IPS-NIHi7 (cell line): ENCODE data around the gene CHPT1.
A peak's percentile ranks its signal among the peaks of the same experiment; 100 is the strongest.
"Not testable (repeated sequence)": the region's sequence is repeated elsewhere in the genome, so short reads cannot be mapped to it uniquely, and the experiment has no call there.

ENCODE experiments used
- DNase-seq: peaks from one replicate; pipeline ENCODE4 v3.0.0; 2012; ENCODE audit warnings: mixed read lengths; ENCODE audit errors: extremely low spot score

CHPT1 gene

DNA sequence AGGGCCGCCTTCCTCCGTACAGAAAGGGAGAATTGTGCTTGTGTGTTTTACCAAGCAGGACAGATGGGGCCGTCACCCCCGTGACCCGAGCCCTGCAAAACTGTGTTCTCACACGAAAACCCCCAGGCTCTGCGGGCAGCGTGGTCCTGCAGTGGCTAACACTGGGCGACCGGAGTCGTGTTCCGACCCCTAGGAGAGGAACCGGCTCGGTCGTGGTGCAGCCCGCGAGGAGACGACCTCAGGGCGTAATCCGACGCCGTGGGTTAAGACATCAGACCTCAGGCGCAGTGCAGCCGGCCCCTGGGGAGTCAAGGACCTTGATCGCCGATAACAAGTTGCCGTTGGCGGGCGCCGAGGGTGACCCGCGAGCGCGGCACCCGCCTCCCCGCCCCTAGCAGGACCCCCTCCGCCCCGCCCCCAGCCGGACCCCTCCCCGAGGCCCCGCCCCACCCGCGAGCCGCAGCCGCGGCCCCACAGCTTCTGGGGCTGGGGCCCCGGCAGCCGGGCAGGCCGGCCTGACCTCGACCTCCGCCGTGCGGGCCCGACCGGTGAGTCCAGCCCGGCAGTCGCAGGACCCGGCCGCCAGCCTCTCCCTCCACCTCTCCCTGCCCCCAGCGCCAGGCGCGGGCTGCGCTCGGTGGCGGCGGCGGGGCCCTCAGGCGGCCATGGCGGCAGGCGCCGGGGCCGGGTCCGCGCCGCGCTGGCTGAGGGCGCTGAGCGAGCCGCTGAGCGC, at the start of gene CHPT1:
Gene CHPT1, plus strand, starts transcription at position 444 of the 733 bp plus-strand sequence. Its CDS starts 222 bp downstream, at position 666.
- DNase-seq = peak; percentile 87

DNA sequence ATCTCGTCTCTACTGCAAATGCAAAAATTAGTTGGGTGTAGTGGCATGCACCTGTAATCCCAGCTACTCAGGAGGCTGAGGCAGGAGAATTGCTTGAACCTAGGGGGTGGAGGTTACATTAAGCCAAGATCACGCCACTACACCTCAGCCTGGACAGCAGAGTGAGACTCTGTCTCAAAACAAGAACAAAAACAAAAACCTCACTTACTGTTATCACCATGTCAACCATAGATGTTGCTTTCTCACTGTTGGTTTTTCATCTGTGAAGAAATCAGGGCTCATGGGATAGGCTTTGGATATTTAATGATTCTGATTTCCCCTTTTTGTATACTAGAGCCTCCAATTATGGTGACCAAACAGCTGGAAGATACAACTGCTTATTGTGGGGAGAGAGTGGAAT, 49.7 kb upstream of the CHPT1 start:
- no peak for DNase-seq

DNA sequence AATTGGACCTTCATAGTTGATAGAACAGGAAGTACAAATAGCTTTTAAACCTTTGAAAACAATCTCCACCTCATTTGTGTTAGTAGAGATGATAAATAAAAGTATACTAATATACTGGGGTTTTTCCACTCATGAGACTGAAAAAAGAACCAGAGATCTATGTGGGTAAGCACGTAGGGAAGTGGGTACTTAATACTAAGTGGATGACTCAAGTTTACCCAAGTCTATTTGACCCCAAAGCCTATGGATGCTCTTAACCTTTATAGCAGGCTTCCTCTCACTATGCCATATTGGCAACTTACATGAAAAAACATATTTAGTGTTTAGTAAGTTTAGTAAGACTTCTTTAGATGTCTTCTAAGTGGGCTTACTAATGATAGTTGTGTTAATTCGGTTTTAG, 49.2 kb upstream of the CHPT1 start:
- no peak for DNase-seq

DNA sequence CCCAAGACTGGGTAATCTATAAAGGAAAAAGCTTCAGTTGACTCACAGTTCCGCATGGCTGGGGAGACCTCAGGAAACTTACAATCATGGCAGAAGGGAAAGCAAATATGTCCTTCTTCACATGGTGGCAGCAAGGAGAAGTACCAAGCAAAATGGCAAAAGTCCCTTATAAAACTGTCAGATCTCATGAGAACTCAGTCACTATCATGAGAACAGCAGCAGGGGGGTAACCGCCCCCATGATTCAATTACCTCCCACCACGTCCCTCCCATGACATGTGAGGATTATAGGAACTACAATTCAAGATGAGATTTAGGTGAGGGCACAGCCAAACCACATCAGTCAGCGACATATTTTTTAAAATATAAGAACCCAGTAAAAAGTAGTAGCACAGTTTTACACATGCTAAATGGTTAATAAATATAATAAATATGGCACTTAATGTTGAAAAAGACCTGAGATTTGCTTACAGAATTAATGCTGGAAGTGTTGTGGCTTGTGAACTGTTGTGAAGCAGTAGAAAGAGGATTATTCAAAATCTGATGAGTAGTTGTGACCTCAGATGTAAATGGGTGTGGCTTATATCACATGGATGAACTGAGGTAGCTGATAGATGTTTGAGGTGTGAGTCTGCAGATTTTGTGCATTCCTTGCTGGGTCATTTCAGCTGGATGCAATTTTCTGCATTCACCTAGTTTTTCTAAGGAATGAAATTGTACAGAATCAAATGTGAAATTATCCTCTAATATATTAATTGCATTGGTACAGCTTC, 46.9 kb upstream of the CHPT1 start:
- no peak for DNase-seq

DNA sequence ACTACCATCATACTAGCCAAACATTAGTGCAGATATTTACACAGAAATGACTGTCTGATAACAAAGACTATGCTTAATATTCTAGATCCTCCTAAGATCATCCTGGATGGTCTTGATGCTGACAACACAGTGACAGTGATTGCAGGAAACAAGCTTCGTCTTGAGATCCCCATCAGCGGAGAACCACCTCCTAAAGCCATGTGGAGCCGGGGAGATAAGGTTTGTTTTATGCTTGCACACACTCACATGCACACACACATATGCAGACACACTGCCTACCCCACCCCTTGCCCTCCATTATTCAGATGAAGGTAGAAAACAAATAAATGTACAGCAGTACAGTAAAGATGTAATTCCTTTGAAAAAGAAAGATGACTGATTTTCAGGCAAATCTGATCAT, 44.4 kb upstream of the CHPT1 start:
- no peak for DNase-seq

DNA sequence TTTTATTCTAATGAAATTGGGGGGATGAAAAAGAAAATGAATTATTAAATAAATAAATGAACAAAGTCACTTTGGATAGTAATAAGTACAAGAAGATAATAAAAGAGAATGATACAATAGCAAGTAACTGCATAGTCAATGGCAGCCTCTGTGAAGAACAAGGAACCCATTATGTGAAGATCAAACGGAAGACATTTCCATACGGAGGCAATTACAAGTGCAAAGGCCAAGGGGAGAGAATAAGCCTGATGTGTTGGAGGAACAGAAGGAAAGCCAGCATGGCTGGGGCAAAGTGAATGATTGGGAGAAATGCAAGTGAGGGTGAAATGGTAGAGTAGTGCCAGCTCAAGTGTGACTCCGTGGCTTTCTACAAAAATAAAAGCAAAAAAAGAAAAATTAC, 43.9 kb upstream of the CHPT1 start:
- no peak for DNase-seq

DNA sequence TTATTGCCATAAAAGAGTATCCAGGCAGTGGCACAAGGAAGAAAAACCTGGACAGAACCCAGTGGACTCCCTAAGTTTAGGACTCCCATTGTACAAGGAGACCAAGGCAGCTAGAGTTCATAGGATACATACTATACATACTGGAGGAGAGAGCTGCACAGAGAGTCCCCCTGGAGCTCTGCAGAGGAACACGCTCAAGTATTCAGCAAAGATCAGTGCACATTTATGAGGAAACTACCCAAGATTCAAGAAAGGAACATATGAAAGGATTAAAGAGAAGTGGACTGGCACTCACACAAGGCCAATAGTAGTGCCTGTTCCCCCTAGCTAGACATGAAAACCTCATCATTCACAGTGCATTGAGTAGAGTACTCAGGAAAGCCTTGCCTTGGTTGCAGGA, 43.0 kb upstream of the CHPT1 start:
- no peak for DNase-seq

DNA sequence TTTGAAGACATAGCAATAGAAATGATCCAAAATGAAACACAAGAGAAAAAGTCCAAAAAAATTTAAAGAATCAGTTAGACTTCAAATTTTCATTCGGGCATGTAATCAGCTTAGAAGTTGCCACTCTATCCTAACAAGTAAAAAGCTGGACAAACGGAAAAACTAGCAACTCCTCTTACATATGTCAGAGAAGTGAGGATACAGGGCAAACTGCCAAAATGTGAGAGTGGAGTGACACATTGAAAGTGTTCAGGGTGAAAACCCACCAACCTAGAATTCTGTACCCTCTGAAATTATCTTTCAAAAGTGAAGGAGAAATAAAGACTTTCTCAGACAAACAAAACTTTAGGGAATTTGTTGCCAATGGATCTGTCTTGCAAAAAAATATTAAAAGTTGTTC, 42.0 kb upstream of the CHPT1 start:
- no peak for DNase-seq

DNA sequence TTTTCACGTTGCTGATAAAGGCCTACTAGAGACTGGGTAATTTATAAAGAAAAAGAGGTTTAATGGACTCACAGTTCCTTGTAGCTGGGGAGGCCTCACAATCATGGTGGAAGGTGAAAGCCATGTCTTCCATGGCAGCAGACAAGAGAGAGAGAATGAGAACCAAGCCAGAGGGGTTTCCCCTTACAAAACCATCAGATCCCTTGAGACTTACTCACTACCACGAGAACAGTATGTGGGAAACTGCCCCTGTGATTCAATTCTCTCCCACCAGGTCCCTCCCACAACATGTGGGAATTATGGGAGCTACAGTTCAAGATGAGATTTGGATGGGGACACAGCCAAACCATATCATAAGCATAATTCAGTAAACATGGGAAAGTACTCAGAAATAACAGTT, 36.8 kb upstream of the CHPT1 start:
- not testable (repeated sequence) for DNase-seq

DNA sequence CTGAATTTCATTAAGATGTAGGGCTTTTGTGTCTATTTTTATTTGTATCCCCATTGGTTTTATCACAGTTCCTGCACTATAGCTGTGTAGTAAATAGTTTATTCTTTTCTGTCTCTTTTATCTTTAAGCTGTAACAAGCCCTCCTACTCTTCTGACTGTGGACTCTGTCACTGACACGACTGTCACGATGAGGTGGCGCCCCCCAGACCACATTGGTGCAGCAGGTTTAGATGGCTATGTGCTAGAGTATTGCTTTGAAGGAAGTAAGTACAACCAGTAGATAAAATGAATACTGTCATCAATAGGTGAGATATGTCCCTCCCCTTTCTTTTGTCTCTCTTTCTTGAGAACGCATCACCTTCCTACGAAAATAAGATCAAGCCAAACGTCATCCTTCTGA, 34.1 kb upstream of the CHPT1 start:
- no peak for DNase-seq

DNA sequence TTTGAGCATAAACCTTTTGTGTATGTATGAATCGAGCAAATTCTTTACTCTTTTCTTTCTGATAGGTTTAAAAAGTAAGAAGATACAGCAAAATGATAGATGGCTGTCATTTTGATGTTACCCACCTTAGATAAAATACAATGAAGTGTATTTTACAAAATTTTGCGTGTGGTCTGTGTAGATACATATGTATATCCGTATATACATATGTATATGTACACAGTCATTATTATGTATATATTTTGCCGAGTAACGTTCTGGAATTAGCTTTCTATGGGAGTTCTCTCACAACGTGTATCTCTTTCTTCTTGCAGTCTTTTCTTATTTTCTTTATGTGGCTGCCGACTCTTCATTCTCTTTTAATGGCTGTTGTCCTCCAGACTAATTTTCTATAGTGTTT, 32.4 kb upstream of the CHPT1 start:
- DNase-seq = no peak

DNA sequence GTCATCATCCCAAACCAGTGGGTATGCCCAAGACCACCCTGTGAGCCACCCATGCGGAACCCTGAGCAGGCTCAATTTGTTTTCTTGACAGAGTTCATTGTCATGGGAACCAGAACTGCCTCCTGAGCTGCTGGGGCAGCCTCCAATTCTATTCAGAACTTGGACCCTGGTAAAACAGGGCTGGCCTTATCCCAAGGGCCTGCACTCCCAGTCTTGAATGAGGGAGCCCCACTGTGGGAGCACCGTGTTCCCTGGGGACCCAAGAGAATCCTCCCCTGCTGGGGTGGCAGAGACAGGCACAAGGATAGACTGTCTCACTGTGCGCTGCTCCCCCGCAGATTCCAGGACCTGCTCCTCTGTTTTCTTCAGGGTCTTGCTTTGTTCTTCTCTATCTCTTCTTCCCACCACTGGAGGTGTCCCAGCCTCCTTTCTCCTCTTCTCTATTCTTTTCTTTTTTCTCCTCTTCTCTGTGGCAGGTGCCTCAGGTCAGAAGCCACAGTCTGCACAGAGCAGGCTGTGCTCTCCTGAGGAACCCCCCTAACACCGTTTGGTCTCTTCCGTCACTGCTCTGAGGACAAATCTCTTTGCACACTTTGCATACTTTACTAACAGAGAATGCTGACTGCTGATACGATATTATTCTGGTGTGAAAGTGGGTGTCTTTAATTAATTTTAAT, 31.2 kb upstream of the CHPT1 start:
- DNase-seq = no peak

DNA sequence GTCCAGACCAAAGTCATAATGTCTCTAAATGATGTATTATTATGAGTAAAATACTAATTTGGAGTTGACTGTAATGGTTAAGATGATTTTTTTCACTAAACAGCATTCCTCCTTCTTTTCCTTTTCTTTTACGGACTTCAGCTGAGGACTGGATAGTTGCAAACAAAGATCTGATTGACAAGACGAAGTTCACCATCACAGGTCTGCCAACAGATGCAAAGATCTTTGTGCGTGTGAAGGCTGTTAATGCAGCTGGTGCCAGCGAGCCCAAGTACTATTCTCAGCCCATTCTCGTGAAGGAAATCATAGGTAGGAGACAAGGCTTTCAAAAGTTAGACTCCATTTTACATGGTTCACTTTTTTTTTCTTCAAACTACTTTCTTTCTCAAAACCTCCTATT, 29.8 kb upstream of the CHPT1 start:
- DNase-seq = no peak

DNA sequence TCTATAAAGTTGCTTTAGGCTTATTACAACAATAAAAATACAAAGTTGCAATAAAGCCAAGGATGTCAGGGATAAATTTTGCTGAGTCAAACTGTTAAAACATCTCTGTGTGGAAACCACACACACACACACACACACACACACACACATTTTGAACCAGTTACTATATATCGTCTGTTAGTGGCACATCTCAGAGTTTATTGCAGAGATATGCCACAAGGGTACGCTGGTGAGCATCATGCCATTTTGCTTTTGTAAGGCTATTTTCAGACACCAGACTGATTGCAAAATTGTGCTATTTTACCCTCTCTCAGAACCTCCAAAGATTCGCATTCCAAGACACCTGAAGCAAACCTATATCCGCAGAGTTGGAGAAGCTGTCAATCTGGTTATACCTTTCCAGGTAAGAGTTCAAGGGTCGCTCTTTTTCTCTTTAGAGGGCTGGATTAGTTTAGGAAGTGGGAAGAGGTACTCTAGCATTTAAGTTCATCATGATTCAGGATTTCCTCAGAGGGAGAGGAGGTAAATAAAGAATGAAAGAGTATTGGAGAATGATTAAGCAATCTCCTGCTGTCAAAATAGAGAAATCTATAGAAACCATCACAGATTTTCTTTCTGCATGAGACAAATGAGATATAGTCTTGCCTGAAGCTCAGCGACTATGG, 27.3 kb upstream of the CHPT1 start:
- peak; percentile 51 for DNase-seq

DNA sequence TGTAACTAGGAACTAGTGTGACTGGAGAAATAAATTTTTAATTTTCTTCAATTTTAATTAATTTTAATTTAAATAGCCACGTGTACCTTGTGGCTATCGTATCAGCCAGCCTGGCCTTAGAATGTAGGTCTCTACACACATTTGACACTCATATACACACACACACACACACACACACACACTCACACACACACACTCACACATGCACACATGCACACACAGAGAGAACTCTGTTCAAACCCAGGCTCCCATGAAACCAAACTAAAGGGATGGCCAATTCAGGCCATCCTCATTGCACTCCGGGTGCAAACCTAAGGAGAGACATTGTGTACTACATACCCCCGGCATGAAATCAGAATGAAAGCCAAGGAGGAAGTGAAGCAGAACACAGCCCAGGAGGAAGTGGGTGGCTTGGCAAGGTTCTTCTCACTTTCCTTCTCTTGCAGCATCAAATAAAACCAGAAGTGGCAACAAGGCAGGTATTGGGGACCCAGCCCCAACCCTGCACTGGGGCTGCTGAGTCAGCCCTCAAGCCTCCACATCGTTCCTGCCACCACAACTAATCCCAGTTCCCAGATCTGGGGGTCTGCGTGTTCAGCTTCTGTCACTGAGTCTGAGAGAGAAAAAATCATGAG, 26.2 kb upstream of the CHPT1 start:
- DNase-seq = no peak

DNA sequence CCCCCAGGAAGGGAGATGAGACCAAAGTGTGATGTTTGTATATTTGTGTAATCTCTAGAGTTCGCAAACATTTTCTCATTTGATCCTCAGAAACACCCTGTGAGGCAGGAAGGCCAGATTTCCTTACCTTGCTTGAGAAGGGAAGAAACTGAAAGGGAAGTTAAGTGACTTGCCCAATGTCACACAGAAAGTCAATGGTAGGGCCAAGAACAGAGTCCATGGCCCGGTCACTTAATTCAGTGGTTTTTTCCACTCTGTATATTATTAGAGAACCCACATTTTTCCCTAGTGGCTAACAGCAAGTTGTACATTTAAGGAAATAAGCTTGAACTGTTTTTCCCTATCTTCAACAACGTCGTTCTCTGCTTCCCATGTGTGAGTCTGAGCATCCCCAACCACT, 25.6 kb upstream of the CHPT1 start:
- no peak for DNase-seq

DNA sequence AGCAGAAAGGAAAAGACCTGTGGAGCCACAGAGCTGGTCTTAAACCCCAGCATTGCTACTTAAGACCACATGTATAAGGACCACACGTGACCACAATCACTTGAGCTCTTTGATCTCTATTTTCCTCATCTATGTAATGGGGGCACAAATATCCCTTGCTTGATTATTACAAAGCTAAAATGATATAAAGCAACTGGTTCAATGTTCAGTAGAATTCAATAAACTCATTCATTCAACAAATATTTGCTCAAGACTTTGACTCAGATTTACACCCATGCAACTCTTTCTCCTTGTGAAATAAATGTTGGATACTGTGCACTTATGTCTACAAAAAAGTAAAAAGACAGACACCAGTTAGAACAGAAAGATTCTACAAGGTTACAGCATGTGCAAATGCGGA, 21.9 kb upstream of the CHPT1 start:
- DNase-seq = no peak

DNA sequence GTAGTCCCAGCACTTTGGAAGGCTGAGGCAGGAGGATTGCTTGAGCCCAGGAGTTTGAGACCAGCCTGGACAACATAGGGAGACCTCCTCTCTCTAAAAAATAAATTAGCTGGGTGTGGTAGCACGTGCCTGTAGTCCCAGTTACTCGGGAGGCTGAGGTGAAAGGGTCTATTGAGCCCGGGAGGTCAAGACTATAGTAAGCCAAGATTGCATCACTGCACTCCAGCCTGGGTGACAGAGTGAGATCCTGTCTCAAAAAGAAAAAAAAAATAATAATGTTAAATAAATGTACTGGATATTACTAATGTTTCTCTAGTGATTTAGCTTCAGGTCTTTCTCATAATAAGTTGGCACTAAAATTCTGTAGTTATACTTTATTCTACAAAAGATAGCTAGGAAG, 20.9 kb upstream of the CHPT1 start:
- DNase-seq = not testable (repeated sequence)

DNA sequence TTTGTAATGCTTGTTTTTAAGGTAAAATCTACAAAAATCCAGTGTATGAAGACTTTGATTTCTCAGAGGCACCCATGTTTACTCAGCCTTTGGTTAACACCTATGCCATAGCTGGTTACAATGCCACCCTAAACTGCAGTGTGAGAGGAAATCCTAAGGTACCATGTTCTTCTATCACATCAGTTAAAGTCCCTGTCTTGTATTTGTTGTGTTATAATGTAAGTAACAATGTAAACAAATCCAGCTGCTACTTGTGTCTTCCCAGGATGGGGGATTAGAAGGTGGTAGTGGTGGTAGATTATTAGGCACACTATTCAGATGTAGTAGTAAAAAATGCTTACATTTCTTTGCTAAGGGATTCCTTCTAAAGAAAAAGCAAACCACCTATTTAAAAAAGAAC, 19.4 kb upstream of the CHPT1 start:
- DNase-seq = no peak

DNA sequence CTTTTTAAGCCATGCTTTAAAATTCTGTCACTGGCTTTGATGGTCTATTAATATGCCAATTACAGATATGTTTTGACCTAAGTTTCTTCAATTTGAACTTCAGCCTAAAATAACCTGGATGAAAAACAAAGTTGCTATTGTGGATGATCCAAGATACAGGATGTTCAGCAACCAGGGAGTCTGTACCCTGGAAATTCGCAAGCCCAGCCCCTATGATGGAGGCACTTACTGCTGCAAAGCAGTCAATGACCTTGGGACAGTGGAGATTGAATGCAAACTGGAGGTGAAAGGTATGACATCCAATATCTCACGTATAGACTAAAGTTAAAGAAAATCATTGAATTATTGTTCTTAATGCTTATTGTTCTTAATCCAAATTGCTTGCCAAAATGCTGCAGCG, 17.2 kb upstream of the CHPT1 start:
- no peak for DNase-seq

DNA sequence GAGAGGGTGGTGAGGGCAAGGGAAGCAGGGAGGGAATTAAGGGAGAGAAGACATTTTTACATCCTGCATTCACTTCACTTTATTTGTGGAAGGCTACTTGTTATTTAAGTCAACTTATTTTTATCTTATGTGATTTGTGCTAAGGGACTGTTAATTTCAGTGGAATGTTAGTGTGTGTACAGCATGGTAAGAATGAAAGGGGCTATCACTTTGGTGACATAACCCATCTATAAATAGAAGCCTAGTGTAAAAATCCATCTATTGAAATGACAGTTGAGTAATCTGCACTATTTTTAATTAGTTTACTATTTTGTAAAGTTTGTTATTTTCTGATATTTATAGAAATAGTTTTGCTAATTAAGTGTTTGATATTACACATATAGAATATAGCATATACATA, 16.8 kb upstream of the CHPT1 start:
- DNase-seq = no peak

DNA sequence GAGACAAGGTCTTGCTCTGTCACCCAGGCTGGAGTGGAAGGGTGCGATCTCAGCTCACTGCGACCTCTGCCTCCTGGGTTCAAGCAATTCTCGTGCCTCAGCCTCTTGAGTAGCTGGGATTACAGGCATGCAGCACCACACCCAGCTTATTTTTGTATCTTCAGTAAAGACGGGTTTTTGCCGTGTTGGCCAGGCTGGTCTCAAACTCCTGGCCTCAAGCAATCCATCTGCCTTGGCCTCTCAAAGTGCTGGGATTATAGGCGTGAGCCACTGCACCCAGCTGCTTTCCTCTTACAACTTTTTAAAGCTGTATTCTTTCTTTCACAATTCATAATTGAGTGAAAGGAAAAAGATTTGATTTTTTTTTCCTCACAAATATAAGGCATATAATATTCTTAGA, 15.8 kb upstream of the CHPT1 start:
- DNase-seq = not testable (repeated sequence)
